Skeletal muscle cell (primary cell): Measurements from ENCODE around the gene TNIK.

Experiments
- DNase-seq: peaks from one replicate; pipeline ENCODE4 v3.0.0-alpha.2; 2010; ENCODE audit warnings: low read depth
- H3K4me3 ChIP-seq: 2 replicates; pipeline ENCODE4 v1.5.1; 2011; ENCODE audit warnings: low read depth, mild to moderate bottlenecking, control low read depth, low read length, moderate library complexity

The TNIK gene

DNA sequence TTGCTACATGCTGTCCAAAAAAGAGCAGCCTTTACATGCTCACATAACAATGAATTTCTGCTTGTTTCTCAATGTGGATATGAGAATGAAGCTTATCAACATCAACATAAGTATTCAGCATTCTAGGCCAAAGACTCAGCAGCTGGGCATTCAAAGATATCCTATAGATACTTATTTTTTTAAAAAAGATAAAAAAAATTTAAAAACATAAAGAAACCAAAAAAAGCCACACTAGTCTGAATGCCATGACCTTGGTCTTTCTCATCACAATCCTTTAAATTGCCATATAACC lies 182.0 kb downstream of the TNIK start:
- no peak overlapping the region for H3K4me3 ChIP-seq
- no peak for DNase-seq

DNA sequence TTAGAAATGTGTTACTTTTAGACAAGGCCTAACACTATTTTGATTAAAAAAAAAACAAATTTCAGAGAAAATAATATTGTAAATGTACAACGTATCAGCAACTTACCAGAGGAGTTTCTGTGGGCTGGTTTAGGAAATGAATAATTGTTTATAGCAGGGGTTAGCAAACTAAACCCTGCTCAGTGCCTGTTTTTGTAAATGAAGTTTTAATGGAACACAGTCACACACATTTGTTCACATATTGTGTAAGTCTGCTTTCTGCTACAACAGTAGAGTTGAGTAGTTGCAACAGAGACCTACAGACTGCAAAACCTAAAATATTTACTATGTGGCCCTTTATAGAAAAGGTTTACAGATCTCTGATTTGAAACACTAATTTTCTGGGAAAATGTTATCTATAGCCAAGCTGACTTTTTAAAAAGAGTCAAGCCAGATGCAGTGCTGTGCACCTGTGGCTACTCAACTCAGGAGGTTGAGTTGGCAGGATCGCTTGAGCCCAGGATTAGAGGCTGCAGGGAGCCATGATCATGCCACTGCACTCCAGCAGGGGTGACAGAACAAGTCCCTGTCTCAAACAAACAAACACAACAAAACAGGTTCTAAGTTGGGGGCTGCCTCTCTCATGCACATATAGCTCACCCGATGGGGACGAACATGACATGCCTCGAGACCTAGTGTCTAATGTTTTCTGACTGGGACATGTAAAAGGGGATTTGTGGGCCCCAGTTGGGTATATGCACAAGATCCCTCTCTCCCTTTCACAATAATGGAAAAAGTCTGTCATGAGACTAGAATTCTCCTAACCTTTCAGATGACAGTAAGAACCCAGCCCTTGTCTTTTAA lies 182.5 kb downstream of the TNIK start:
- no peak overlapping the region for H3K4me3 ChIP-seq
- DNase-seq = no peak

DNA sequence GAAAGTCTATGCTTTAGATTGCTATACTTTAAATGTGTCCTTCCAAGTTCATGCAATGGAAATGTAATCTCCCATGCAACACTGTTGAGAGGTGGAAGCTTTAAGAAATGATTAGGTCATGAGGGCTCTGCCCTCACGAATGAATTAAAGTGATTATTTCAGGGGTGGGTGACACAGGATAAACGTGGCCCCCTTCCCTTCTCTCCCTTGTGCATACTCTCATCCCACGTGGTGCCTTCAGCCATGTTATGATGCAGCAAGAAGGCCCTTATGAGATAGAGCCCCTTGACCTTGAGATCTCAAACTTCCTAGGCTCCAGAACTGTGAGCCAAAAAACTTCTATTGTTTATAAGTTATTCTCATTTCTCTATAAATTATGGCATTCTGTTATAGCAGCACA lies 183.3 kb downstream of the TNIK start:
- DNase-seq = no peak
- no peak overlapping the region for H3K4me3 ChIP-seq

DNA sequence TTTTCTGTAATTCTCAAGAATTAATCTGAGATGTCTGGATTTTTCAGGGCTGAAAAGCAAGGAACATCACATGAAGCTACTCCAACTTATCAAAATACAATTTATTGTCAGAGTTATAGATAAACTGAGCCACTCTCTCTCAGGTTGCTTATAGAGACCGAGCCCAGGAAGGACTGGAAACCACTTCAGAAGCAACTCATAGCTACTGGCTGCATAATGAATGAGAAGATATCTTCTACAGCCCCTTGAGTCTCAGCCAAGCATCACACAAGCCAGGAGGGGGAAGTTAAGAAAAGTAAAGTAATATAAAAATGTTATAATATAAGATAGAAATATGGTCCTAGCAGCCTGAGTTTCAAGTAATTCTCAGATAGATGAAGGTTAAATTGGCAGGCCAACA lies 186.0 kb downstream of the TNIK start:
- H3K4me3 ChIP-seq = no peak overlapping the region
- no peak for DNase-seq

DNA sequence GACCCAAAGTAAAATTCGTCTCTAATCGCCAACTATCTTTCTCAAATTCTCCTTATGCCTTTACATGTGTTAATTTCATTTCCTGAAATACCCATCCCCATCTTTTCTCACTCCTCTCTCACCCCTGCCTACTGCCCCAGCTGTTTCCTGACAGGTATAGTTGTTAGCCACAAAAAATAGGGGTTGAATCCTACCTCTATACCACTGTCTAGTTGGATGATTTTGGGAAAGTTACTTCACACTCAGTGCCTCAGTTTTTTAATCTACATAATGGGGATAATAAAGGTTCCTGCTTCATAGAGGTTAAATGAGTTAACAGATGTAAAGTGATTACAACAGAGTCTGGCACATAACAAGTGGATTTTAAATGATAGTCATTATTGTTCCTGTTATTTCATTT lies 189.7 kb downstream of the TNIK start:
- H3K4me3 ChIP-seq = no peak overlapping the region
- DNase-seq = no peak

DNA sequence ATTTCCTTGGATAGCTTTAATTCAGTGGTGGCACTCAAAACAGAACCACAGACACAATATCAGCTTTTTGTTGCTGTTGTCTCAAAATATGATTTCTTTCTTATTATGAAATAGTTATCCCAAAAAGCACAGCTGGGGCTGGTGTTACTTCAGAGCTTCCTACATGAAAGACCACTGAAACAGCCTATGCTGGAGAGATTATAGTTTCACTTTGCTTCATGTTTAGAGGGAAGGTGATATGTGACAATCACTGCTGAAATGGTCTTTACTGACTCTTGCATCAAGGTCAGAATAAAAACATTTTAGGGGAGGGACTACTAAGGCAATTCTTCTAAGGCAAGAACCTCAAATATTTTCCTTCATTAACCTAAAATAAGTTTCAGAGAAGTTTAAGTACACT lies 190.7 kb downstream of the TNIK start:
- no peak for DNase-seq
- no peak overlapping the region for H3K4me3 ChIP-seq

DNA sequence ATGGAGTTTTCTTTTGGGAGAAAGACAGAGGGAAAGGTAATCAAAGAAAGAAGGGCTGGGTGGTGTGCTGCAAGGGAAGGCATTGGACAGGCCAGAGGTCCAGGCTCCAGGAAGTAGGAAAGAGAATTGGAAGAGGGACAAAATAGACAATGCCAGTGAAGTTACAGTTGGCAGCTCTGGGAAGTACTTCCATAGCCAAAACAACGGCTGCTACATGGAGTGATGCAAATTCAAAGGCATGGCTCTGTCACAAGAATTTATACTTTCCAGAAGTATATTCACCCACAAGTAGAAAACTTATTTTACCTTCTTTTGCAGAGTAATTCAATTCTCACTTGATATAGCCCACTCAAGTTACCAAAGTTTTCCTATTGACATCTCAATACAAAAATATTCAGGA lies 191.5 kb downstream of the TNIK start:
- H3K4me3 ChIP-seq = no peak overlapping the region
- no peak for DNase-seq

DNA sequence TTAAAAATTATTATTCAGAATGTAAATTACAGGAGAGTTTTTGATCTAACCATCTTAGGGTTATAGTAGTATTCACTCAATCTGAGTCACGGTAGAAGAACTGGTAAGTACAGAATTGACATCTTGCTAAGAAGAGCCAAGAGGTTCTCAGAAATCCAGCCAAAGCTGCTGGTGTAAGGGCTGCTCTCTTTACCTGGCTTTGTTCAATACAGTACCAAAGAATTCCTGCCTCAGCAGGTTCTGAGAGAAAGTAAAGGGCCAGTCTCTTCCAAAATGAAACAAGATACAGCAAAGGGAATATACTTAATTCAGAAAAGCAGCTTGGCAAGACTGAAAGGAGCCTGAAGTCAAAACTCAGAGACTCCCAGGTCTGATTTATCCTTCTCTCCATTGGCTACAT lies 193.1 kb downstream of the TNIK start:
- H3K4me3 ChIP-seq = no peak overlapping the region
- no peak for DNase-seq

DNA sequence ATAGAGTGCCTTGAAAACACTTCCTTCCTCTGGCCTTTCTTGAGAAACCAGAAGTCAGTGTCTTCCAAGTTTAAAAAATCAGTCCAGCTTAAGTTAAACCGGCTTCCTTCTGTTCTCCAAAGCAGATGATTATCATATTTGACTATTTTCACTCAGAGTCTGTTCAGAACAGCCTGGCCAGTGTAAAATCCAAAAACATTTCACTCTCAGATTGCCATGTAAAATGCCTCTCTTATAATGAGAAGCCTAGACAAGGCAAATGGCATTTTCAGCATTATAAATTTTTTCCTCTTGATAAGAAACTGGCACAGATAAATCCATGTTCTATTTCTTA lies 193.5 kb downstream of the TNIK start:
- no peak overlapping the region for H3K4me3 ChIP-seq
- no peak for DNase-seq

DNA sequence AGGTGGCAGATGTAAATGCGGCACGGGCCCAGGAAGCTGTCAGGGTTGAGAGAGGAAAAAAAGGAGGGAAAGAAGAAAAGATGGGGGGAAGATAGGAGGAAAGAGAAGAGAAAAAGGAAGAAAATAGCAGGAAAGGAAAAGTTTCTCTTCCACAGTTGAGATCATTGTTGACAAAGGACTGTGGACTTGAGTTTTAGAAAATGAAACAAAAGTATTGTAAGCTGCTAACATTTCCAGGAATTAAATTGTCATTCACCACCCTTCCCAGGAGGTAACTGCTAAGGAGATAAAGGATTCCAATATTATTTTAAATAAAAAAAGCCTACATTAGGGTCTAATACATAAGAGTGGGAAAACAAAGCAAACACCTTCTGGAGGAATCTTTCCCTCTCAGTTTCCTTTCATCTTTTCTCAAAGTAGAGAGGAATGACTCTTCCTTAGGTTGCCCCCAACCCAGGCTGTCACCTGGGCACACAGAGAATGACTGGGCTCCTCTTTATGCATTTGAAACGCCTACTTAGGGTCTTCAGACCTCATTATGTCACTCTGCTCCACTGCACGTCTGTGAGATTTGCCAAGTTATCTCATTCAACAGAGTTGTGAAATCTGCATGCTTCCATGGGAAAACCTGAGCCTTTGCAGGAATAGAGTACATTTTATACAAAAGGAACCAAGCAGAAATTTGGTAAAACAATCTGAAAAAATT lies 194.0 kb downstream of the TNIK start:
- DNase-seq = no peak
- no peak overlapping the region for H3K4me3 ChIP-seq

DNA sequence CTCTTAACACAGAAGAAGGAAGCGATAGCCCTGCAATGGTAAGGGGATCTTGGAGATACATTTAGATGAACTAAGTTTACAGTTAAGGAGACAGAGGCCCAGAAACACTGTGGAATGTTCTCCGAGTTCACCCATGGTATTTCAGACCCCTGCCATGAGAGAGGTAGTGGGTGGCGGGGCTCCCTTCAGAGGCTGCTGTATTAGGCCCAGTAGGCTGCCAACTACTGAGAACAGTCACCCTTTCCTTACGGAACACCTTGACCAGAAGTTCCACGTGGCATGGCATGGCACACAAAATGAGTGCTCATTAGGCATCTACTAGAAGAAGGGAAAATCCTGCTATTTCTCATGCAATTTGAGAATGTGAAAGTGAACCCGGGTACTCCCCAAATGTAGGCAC lies 195.4 kb downstream of the TNIK start:
- DNase-seq = no peak

DNA sequence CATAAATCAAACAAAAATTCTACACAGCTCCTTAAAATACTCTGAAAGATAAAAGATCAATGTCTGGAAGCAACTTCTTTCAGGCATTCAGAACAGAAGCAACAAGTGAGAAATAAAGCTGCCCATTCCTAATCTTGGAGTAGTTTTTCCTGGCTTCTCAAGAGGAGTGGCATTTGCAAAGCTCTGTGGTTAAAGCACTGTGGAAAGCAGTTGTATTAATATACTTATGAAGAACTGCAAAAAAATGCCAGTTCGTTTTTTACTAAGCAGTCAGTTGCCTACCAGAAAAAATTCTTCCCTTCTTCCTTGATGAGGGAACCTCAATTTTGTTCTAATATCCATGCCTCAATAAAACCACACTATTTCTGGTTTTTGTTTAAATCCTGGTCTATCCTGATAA lies 197.8 kb downstream of the TNIK start:
- H3K4me3 ChIP-seq = no peak overlapping the region
- no peak for DNase-seq

More for the DNA sequence above, 195.4 kb downstream of the TNIK start:
- no peak overlapping the region for H3K4me3 ChIP-seq

DNA sequence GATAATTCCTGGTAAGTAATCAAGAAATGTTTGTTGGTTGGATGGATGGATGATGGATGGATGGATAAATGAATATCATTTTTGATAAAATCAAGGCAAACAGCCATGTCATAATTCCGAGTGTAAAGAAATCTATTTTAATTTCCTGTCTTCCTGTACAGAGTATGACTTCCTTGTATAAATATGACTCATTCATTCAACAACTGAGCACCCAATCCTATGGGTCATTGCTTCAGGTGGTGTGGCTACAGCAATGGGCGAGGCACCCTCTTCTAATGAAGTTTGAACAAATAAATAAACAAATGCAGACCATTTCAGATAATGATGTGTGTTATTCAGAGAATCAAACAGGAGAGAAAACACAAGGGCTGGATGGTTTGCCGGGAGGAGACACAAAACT lies 198.7 kb downstream of the TNIK start:
- DNase-seq = no peak

DNA sequence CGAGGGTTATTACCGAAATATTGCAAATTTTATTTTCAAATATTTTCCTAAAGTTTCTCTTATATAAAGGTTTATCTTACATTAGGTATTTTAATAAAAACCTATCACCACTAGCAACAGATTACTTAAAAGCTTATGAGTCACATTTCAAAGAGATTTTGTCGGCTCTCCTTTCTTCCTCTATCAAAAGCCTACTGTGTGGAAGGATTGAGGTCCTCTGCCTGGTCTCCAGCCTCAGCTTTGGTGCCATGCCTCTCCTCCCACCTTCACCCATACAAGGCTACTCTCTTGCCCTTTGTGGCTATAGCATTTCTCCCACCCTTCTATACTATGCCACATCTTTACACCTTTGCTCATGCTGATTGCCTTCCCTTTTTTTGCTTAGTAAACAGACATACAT lies 199.3 kb downstream of the TNIK start:
- H3K4me3 ChIP-seq = no peak overlapping the region
- DNase-seq = no peak

More for the DNA sequence above, 198.7 kb downstream of the TNIK start:
- H3K4me3 ChIP-seq = no peak overlapping the region

DNA sequence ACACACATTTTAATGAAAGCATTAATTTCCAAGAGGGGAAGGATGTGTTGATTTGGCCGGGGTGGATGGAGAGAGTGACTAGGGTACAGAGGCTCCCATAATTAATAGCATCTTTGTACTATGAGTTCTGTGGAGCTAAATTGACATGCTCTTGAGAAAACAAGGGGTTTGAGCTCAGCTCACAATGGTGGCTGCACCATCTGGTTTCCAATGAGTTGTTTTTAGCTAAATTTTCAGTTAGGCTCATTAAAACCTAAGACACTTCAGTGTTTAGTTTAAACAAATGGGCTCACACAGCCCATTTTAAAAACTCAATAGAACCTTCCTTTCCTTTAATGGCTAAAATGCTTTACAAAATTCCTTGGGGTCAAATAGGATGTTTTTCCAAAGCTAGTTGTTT lies 199.7 kb downstream of the TNIK start:
- H3K4me3 ChIP-seq = no peak overlapping the region
- no peak for DNase-seq

DNA sequence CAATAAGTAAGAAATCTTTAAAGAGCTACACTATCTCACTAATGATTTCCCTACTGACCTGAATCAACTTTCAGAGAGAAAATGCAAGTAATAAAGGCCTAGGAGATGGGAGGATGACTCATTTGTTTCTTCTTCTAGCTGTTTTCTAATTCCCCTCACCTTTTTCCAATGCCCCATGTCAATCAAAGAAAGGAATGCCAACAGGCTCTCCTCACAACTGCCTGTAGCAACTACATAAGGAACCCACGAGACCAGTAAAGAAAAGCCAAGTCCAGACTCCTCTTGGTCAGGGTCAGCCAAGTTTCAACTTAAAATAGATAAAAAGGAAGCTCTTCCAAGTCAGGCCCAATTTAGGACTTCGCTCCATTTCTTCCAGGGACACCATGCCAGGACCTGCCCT lies 201.9 kb downstream of the TNIK start:
- DNase-seq = no peak
- H3K4me3 ChIP-seq = no peak overlapping the region

DNA sequence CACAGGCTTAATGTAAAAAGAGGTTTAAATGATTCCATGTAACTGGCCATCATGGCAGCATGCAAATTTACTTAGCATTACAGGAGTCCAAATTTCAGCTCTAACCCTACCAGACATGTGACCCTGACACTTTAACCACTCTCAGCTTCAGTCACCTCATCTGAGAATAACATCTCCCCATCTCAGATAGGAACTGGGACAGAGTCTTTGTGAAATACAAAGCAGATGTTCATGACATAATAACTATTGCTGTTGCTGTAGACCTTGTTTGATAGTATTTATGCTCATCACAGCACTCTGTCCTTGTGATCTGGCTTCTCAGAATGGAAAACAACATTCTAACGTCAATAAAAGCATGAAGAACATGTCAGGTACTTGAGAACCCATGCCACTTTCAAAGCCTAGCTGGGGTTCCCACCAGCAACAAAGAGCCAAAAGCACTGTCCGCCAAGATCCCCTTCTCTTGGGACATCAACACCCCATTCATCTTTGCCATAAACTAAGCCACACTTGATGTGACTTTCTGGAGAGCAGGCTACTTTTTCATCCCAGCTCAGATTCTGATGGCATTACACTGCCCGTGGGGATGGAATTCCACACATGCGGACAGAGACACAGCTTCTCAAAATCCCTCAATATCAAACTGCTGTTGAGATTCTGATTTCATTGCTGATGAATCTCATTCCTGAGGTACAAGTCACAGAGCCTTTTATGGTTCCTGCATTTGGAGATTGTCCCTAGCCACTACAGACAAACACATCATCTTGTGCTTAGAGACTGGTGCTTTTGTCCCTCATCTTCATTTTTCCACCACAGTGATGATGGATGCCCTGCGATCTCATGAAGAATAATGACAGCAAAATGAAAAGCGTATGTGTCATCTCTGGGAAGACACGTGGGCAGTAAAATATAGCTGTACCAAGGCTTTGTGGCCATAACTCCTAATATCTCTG lies 202.7 kb downstream of the TNIK start:
- H3K4me3 ChIP-seq = no peak overlapping the region
- no peak for DNase-seq

DNA sequence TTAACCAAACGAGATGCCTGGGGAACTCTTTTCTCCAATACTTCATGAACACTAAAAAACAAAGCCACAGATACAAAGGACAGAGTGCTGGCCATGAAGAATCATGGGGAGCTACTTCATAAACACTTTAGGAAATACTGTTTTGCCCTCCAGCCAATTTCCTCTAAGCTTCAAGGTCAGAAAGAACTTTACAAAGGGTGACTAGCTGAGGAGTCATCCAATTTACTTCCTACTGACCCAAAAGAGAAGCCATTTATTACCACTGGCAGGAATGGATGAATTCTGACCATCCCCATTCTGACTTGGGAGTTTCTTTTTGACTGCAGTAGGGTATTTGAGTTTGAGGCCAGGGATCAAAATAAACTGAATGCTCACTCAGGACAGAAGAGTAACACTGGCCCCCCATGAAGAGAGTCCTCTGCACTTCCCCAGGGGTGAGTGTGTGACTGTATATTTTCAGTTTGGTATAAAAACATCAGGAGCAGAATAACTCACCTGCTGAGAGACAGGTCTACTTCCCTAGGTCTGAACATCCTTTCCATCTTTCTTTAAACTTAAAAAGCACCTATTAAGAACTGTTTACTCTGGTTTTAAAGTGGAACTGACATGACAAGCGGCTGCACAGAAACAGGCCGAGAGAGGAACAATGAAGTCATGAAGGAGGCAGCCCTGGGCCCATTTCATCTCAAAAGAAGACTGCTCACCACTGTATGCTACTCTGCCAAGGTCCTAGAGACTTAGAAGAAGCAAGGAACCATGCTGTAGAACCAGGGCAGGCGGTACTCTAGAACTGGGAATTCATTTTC lies 203.6 kb downstream of the TNIK start:
- DNase-seq = no peak
- no peak overlapping the region for H3K4me3 ChIP-seq

DNA sequence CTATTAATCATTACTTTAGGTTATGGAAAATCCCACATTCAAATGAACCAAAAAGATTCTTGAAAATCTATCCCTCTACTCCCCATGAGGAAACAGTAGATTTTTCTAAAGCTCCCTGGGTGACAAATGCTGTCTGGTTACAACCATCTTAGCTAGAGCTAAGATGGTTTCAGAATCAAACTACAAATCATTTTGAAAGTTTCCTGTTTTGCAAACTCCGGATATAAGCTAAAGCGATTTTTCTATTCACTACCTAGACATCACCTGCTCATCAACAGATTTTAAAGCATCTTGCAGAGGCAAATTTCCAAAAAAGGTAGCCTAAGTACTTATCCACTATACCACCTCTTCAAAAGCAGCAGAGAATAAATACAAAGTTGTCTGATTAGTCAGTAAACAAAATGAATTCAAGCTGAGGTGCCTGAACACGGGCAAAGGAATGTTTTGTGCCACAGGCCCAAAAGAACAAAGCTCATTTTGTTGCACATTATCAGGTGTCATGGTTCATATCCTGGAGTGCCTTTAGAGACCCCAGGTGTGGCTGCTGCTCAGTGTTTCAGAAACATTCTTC lies 204.9 kb downstream of the TNIK start:
- no peak for DNase-seq
- H3K4me3 ChIP-seq = no peak overlapping the region
